ENCODE results near the gene RBBP8NL. TPM values are rescaled to one million over a fixed set of nuclear protein-coding genes. Genes with fewer than 3 reads are reported as not detected.

RBBP8NL gene
- total and polyA plus RNA-seq, 2 donors (not counting 3 experiments of a cell fraction or from before 2014, with no cell fraction given), result not detected

DNA sequence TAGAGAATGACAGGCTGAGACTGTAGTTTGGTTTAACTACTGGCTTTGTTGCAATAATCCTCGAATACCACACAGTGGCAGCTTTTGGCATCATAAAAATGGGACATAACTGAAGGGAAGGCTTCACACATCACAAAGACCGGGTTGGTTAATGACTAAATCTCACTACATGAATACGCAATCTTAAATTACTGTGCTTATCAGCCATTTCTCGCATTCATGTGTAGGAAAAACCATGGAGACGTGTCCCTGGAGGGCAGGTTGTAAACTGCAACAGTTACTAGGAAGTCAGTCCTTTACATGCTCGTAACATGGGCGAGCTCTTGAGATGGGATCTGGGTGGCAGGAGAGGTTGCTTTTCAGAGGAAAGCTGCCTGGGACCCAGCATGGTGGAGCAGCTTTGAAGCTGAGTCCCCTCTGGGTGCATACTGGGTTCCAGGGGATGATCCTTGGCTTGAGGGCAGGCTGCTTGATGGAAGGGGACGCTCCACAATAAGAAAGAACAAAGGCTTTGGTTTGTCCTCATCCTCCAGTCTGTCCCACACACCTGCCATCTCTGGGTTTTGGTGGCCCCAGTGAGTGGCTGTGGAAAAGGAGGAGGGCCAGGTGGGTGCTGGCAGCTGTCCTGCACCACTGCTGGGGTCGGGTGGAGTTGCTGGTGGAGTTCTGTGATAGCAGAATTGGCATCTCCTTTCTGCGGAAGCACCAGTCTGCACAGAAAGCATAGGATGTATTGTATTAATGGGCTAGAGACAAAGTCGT lies 38.3 kb downstream of the RBBP8NL start:
- DNase-seq (ENCODE audit: low read depth, low spot score) (no peak), FAIRE-seq (no peak)
- no peak overlapping the region for H3K4me3 ChIP-seq (replicated peaks in 1 of 3; ENCODE audit: insufficient read depth in 1 of 3, low read depth in 1 of 3, low read length in 3 of 3)
- no TSS peak for BruUV-seq (replicated peaks)
- peaks cover 12 to 21% of the 10 kb centered on the region in 2 experiments for H3K36me3 ChIP-seq (ENCODE audit: control insufficient read depth in 2 of 2, extremely low read depth in 1 of 2, insufficient read depth in 2 of 2, low read length in 2 of 2)
- CTCF ChIA-PET, result interaction anchor here (1.1 to 1.5 kb wide), 2 partner anchors 11 to 18 kb away, joined by 3 read pairs; no protein-coding TSS in a partner anchor
- no peak for TF ChIP-seq FOS (IDR thresholded peaks at IDR 0.05; ENCODE audit: borderline replicate concordance, insufficient read depth, low read length)
- TF ChIP-seq, protein P1, sequence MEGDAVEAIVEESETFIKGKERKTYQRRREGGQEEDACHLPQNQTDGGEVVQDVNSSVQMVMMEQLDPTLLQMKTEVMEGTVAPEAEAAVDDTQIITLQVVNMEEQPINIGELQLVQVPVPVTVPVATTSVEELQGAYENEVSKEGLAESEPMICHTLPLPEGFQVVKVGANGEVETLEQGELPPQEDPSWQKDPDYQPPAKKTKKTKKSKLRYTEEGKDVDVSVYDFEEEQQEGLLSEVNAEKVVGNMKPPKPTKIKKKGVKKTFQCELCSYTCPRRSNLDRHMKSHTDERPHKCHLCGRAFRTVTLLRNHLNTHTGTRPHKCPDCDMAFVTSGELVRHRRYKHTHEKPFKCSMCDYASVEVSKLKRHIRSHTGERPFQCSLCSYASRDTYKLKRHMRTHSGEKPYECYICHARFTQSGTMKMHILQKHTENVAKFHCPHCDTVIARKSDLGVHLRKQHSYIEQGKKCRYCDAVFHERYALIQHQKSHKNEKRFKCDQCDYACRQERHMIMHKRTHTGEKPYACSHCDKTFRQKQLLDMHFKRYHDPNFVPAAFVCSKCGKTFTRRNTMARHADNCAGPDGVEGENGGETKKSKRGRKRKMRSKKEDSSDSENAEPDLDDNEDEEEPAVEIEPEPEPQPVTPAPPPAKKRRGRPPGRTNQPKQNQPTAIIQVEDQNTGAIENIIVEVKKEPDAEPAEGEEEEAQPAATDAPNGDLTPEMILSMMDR (IDR thresholded peaks at IDR 0.05; ENCODE audit: extremely low read depth in 1 of 2, insufficient read depth in 1 of 2, low read depth in 1 of 2, low read length in 2 of 2), result peak in 1 of 2 donors; percentile 3
- TF ChIP-seq POLR2A (IDR thresholded peaks at IDR 0.05; ENCODE audit: low read depth, low read length), result peak; percentile 31
- intact Hi-C loops (cut with micrococcal nuclease) (loop anchor here (10.0 kb wide), 2 partner anchors 204 to 416 kb away; partner anchors contain the start of genes MTG2 and OGFR), dilution Hi-C loops (cut with MboI; ENCODE audit: extremely low pct_ligation_motif_present, low sequenced_read_pairs) (no loop called here)
- no peak overlapping the region for H3K27ac ChIP-seq (ENCODE audit: insufficient read depth, low read depth, low read length)
- no peaks in the 10 kb centered on the region for H4K20me1 ChIP-seq (replicated peaks; ENCODE audit: control insufficient read depth, extremely low read depth, insufficient read depth, low read length)
- no peak overlapping the region for H3K9ac ChIP-seq (replicated peaks; ENCODE audit: extremely low read depth, insufficient read depth, low read length)
- H3K9me3 ChIP-seq (replicated peaks; ENCODE audit: control insufficient read depth, insufficient read depth, low read length), result no peaks in the 10 kb centered on the region
- H3K4me2 ChIP-seq (ENCODE audit: insufficient read depth, low read length), result no peak overlapping the region
- no peaks in the 10 kb centered on the region for H3K27me3 ChIP-seq (ENCODE audit: control insufficient read depth in 2 of 2, insufficient read depth in 2 of 2, low read length in 2 of 2)
- H2AFZ ChIP-seq (ENCODE audit: low read depth, low read length), result no peak overlapping the region
- POLR2A ChIA-PET, result no interaction called here
- H3K79me2 ChIP-seq (ENCODE audit: control insufficient read depth, insufficient read depth, low read length), result peaks cover 43% of the 10 kb centered on the region
- no peaks in the 10 kb centered on the region for H3K9me1 ChIP-seq (replicated peaks; ENCODE audit: control insufficient read depth, extremely low read depth, insufficient read depth, low read length)
- H3K4me1 ChIP-seq (ENCODE audit: control insufficient read depth, extremely low read depth, insufficient read depth, low read length), result peaks cover 15% of the 10 kb centered on the region
